ENCODE data around the gene SCG2.

GRCh38 chr2:223588251-223588650 is 13.9 kb downstream of the SCG2 start:
- TF ChIP-seq EZH2 (IDR thresholded peaks at IDR 0.05): no peak
- no peak for TF ChIP-seq EZH2phosphoT487 (IDR thresholded peaks at IDR 0.05; ENCODE audit: borderline replicate concordance)
- TF ChIP-seq ATF3 (IDR thresholded peaks at IDR 0.05): no peak
- TF ChIP-seq CTCF (IDR thresholded peaks at IDR 0.05 in 2 of 3, conservative IDR thresholded peaks at IDR 0.05 in 1 of 3; ENCODE audit: borderline replicate concordance in 1 of 3, insufficient read depth in 1 of 3, low read depth in 2 of 3, low read length in 2 of 3): no peak
- no peak for TF ChIP-seq POLR2AphosphoS5 (IDR thresholded peaks at IDR 0.05; ENCODE audit: low read depth, low read length)
- TF ChIP-seq SIN3A (IDR thresholded peaks at IDR 0.05; ENCODE audit: low read depth): no peak
- TF ChIP-seq MAX (IDR thresholded peaks at IDR 0.05): no peak
- TF ChIP-seq ZFX (IDR thresholded peaks at IDR 0.05): no peak
- no peak for TF ChIP-seq FOSL1 (IDR thresholded peaks at IDR 0.05; ENCODE audit: low read depth)
